ENCODE measurements around the gene CD300C.
"Not testable (repeated sequence)": the region's sequence is repeated elsewhere in the genome, so short reads cannot be mapped to it uniquely, and the experiment has no call there.

The CD300C gene

DNA sequence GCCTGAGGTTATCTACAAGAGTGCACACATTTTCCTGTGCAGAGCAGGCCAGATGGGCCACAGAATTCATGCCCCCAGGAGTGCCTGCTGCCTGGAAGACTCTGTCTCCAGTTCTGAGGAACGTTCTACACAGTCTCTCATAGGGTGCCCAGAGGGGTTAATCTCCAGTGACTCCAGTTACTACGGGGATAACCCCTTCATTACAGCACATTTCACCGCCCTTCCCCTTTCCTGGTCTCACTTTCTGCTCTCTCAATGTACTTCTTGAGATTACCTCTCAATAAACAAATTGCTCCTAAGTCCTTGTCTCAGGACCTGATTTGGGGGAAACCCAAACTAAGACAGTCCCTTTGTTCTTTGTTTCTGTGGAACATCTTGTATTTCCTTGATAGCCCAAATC, 15.7 kb upstream of the CD300C start:
- no peak for DNase-seq

DNA sequence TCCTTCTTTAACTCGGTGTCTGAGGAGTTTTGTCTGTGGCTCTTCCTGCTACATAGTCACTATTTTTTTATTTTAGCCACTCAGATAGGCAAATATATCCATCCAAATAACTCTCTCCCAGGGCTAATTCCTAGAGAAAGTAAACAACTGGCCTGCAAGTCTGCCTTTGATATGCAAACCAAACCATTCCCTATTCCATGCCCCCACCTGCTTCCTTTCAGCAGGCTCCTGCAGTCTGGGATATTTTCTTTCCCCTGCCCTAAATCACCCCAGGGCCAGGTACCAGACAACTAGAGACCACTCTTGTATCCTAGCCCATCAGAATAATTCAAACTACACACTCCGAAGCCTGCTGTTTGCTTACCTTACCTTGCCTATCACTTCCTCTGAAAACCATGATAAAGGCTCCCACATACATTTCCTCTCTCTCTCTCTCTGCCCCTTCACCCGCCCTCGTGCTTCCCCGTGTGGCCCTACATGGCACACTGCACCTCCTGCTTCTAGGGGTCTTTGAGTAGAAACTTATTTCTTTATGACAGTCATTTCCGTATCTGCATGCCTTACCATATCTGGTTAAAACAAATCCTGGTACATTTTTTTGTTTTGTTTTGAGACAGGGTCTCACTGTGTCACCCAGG, 13.1 kb upstream of the CD300C start:
- no peak for DNase-seq

DNA sequence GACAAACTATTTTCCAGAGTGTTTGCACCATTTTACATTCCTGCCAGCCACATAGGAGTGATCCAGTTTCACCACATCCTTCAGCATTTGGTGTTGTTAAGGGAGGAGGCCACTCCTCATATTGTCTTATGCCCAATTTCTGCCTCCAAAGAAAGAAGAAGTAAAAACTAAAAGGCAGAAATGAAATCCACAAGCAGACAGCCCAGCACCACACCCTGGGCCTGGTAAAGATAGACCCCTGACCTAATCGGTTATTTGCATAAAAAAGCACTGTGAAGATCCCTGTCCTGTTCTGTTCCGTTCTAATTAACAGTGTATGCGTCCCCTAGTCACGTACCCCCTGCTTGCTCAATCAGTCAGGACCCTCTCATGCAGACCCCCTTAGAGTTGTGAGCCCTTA, 12.5 kb upstream of the CD300C start:
- DNase-seq: not testable (repeated sequence)

DNA sequence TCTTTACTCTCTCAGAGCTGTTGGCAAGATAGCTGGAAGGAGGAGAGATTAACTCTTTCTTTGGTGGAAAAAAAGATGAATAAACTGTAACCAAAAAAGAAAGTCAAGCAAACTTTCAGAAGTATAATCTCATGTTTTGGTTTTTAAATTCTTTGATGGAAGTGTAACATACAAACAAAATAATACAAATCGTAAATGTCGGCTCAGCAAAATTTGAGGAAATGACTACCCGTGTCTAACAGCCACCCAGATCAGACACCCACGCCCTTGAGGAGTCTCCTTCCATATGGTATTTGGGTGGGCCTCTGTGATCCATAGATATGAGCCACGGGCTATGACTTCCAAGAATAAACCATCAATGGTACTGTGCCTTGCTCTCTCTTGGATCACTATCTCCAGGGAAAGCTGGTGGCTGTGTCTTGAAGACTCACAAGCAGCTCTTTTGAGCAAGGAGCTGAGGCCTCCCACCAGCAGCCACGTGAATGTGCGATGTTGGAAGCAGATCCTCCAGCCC, 9.6 kb upstream of the CD300C start:
- DNase-seq: no peak

DNA sequence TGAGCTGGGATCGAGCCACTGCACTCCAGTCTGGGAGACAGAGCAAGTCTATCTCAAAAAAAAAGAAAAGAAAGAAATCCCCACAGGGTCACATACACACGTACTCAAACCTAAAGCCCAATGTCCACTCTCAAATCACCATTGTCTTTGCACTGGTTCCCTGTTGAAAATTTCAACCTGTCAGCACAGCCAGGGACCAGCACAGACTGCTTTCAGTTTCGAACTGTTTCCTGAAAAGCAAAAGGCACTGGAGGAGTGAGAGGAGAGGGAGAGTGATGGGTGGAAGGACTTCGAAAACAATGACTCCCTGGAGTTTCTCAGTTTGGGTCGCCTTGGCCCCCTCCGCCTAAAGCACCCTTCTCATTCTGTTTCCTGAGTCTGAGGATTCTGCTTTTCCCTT, 9.0 kb upstream of the CD300C start:
- DNase-seq: no peak

DNA sequence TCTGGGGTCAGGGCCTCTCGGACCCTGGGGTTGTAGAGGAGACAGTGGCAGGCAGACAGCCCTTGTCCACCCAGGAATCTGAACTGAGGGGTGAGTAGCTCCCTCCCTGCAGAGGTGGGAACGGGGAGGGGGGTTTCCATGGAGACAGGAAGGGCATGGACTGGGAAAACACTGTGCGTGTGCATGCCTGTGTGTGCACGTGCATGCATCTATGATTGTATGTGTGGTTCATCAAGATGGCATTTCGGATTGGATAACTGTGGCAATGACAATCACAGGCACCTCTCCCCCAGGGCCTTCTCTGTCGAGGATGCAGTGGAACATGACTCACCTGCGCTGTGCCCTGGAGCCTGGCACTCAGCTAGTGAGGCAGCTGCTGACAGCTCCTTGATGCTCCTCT, 6.1 kb upstream of the CD300C start:
- DNase-seq: no peak

DNA sequence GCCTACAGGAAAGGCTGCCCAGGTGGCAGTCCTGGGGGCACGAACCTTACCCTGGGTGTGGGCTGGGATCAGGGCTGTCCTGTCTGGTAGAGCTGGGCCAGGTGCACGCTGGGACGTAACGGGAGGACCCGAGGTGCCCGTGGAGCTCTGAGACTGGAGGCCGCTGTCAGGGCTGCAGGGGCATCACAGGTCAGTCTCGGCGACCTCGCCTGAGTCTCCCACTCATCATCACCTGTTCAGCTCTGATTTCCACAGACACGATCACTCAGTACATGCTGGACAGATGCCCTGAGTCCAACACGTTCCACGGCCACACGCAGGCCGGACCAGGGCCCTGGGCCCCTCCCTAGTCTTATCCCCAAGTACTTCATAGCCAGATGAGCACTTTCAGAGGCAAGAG, 4.7 kb upstream of the CD300C start:
- no peak for DNase-seq

DNA sequence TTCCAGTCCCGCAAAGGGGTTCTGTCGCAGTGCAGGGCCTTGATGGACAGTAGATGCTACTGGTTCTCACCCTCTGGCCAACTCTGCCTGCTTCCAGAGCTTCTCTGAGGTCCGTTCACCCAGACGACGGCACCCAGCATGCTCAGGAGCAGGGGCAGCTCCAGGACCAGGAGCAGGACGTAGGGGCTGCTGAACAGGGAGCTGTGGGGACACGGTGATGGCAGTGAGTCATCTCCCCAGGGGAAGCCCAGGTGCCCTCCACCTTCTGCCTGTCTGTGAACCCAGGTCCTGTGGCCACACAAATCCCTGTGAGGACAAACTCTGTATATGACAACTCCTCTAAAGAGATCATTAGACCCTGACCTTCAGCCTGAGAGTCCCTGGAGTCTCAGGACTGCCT, 3.4 kb upstream of the CD300C start:
- no peak for DNase-seq

DNA sequence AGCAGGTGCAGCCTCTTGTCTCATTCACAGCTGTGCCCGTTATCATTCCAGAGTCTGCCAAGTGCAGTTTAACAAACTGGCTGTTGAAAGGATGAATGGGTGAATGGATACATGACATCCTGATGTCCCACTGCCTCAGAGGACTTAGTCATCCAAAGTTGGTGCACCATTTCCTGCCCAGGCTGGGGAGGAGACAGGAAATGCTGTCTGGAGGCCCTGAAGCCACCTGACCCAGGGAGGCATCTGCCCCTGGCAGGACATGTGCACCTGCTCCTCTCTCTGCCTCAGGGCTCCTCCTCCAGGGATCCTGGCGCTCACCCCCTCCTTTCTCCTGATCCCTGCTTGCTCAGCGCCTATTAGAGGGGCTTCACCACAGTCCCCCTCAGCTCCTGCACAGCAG, 1.8 kb upstream of the CD300C start:
- DNase-seq: no peak

DNA sequence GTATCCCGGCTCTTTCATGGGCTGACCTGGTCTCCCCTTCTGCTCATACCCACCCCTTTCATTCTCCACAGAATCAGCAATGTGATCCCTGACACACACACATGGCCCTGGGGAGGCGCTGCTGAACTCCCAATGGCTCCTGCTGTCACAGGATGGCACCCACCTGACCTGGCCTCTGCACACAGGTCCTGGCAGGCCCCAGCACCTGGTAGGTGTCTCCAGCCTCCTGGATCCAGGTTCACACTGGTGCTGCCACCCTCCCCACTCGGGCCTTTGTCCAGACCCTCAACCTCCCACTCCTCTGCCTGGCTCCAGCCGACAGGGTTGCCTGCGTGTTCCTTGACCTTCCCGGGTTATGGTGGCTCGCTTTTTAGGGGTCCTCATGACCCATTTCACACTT, 1.3 kb upstream of the CD300C start:
- DNase-seq: no peak

DNA sequence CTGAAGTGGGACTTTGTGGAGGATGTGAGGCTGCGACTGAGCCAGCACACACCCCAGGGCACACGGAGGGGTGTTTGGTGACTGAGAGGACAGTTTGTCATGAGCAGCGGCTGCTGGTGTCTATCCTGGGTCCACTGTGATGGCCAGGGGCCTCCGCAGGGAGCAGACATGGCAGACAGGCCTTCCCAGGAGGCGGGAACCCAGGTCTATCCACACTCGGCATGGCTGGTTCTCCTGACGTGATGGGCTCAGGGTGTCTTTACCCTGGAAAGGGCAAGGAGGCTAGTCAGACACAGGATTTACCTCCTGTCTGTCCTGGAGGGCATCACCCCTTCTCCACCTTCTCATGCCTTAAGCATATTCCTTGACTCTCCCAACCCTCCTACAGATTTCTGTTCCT, 671 bp upstream of the CD300C start:
- no peak for DNase-seq

DNA sequence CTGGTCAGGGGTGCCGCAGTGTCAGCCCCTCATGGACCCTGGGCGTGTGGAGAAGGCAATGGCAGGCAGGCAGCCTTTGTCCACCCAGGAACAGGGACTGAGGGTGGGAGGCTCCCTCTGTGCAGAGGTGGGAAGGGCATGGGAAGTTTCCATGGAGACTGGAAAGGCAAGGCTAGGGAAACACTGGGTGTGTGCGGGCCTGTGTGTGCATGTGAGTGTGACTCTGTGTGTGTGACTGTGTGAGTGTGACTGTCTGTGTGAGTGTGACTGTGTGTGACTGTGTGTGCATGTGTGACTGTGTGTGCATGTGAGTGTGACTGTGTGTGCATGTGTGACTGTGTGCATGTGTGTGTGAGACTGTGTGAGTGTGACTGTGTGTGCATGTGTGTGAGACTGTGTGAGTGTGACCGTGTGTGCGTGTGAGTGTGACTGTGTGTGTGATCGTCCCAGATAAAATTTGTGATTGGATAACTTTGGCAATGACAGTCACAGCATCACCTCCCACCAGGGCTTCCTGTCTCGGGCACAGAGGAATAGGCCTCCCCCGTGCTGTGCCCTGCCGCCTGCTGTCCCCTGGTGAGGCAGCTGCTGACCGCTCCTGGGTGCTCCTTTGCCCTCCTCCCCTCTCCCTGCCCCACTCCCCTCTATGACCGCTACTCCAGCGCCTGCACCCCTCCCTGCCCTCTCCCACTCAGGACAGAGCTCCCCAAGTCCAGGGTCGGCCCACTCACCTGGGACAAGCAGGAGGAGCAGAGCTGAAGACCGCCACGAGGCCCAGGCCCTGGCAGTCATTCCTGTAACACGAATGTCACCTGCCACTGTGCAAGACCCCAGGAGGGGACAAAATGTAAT, 698 bp downstream of the CD300C start:
- no peak for DNase-seq

DNA sequence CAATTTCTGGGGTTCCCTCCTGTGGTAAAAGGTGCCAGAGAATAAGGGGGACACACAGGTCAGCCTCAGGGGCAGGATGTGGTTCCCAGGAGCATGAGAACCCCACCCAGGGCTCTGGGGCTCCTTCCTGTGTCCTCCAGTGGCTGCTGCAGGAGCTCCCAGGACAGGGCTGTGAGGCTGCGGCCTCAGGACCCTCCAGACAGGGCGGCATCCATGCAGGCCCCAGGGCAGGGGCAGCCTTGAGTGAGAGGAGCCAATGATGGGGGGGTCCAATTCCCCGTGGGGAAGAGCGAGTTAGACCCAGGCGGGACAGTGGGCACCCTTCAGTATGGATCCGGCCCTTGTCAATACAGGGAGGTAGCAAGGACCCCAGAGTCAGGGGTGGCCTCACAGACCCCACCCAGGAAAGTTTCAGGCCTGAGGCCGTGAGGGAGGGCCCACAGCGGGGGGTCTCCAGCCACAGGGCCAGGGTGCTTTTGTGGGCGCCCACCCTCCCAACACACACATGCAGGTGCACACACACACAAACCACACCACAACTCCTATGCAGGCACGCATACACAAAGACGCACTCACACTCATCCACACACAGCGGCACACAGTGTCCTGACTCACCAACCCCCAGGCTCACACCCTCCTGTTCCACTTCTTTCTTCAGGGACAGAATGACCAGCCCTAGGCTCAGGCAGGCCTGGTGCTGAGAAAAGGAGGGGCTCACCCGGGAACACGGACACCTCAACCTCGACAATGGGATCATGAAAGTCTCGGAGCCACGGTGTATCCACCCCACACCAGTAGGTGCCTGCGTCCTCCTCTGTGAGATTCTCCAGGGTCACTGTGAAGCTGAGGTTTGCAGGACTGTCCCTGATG, 1.8 kb downstream of the CD300C start:
- no peak for DNase-seq

DNA sequence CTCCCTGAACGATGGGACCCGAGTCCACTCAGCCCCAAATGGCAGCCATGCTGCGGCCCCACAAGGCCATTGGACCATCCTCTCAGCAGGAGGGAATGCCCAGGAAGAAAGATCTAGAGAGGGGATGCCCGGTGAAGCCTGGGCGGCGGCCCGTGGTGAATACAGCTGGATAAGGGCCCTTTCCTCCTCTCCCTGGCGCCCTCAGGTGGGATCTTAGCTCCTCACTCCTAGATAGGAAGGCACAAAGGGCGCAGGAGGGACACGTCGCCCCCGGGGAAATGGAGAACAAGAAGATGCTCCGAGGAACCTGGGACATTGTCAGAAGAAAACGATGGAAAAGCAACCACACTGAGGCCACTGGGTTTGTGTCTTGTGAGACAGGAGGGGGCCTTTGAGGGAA, 2.5 kb downstream of the CD300C start:
- DNase-seq: no peak

DNA sequence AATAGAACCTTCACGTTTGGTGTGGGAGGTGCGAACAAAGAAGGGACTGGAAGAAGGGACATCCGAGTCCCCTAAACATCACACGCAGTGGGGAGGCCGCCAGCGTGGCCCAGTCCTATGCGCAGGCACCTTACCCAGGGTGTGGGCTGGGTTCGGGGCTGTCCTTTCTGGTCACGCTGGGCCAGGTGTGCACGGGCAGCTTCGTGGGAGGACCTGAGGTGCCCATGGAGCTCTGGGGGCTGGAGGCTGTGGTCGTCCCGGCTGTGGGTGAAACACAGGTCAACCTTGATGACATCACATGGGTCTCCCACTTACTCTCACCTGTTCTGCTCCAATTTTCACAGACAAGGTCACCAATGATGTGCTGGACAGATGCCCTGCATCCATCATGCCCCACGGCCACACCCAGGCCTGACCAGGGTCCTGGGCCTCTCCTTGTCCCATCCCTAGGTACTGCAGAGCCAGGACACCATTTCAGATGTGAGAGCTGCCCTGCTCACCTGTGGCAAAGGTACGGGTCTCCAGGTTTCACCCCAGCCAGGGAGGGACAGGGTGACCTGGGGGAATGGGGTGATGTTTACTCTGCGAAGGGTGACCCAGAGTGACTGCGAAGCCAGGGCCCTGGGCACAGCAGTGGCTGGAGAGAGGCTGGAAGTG, 3.1 kb downstream of the CD300C start:
- no peak for DNase-seq

DNA sequence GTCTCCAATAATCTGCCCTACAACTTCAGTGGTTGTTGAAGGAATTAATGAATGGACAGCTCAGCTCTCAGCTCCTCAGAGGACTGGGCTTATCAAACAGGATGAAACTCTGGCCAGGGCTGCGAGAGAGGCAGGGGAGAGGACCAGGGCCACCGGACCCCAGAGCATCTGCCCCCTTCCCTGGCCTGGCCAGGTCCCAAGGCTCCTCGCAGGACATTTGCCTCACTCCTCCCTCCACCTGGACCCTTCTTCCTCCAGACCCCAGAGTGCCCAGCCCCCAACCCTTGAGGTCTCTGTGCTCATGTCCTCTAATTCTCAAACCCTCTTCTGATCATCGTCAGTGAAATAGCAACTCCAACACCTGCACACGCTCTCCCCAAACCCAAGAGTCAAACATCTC, 3.7 kb downstream of the CD300C start:
- no peak for DNase-seq

DNA sequence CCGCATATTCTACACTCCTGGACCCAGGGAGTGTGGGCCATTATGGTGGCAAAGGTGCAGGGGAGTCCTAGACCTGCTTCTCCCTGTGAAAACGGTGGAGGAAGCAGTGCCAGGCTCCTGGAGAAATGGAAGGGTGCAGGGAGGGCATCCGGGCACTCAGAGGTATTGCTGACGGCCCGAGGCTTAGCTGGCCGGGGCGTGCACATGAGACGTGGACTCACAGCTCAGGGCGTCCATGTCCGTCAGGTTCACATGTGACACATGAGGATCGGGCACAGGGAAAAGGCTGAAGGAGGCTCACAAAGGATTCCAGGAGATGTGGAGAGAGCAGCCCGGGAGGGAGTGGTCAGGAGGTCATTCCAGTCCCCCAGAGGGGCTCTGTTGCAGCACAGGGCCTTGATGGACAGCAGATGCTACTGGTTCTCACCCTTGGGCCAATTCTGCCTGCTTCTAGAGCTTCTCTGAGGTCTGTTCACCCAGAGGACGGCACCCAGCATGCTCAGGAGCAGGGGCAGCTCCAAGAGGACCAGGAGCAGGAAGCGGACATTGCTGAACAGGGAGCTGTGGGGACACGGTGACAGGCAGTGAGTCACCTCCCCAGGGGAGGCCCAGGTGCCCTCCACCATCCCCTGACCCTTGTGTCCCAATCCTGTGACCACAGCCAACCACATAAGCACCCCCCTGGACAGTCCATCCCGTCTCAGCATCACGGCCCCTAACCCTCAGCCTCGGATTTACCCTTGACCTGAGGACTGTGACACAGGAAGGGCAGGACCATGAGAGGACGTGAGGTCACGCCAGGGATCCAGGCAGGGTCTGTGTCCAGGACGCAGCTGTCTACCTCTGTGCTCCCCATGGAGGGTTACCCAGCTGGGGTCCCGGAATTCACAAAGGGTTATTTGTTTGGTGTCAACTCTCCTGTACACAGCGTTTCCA, 4.5 kb downstream of the CD300C start:
- no peak for DNase-seq

DNA sequence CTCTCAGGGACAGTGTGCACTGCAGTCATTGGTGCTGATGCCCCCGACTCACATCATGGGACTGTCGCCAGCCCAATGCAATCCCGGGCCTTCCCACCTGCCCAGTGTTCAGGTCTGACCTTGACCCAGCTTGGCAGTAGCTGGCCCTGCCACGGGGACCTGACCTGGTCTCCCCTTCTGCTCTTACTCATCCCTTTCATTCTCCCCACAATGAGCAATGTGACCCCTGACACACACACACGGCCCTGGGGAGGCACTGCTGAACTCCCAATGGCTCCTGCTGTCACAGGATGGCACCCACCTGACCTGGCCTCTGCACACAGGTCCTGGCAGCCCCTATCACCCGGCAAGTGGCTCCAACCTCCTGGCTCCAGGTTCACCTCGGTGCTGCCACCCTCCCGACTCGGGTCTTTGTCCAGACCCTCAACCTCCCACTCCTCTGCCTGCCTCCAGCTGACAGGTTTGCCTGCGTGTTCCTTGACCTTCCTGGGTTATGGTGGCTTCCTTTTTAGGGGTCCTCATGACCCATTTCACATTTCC, 6.6 kb downstream of the CD300C start:
- DNase-seq: no peak

DNA sequence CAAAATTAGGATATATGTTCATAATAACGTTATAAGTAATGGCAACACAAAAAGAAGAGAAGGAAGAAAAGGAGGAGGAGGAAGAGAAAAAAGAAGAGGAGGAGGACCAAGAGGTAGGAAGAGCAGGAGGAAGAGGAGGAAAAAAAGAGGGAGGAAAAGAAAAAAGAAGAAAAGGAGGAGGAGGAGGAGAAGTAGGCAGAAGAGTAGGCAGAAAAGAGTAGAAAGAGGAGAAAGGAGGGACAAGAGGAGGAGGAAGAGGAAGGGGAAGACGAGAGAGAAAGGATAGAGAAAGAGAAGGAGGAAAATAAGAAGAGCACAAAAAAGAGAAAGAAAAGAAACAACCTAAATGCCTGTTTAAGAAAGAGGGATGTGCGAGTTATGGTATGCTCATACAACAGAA, 9.0 kb downstream of the CD300C start:
- no peak for DNase-seq

DNA sequence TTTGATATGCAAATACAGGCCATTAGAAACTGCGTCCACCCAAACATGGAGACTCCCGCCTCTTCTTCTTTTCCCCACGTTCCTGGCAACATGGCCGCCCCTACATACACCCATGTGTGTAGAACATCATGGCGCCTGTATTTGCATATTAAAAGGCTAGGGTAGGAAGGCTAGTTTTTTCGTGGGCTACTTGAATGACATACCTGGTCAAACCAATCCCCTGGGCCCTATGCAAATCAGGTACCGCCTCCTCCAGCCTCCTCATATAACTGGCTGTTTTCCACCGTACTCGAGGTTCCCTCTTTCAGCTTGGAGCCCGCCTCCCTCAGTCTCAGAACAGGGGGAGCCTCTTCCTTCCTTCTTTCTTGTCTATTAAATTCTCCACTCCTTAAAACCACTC, 13.8 kb downstream of the CD300C start:
- DNase-seq: no peak

DNA sequence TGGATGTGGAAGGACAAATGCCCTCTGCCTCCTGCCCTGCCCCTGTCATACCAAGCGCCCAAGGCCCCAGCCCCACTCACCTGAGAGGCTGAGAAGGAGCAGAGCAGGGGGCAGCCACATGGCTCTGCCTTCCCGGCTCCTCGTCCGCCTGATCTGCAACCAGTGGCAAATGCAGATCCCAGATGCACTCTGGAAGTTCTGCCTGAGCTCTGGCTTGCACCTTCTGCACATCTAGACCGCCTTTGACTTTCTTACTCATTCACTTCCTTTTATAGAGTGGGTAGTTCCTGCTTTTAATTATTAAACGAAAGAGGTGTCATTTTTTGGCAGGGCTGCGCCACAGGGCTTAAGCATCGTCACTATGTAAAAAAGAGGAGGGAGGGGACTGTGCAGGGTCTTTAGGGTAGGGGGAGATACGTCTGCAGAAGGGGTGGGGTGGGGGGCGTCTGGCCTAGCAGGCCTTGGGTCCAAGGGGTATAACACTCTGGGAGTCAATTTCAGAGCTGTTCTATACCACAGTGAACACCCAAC, 14.6 kb downstream of the CD300C start, which contains the start of gene CD300LB:
Gene CD300LB (minus strand): TSS at position 245 of the 531 bp plus-strand sequence. CDS start 125 bp downstream, at position 120.
- DNase-seq: no peak

Measured in NCI-H524 treated with DMSO at 0.1 percent for 48 hours (cell line).